GM21737 (cell line): ENCODE data around the gene ZNF764.
A peak's percentile ranks its signal among the peaks of the same experiment; 100 is the strongest.
"Not testable (repeated sequence)": the region's sequence is repeated elsewhere in the genome, so short reads cannot be mapped to it uniquely, and the experiment has no call there.

Experiments
- ATAC-seq: cut with Tn5 transposase; IDR thresholded peaks from one replicate; pipeline ENCODE4 v1.9.1; 2021; ENCODE audit warnings: mild to moderate bottlenecking, moderate library complexity; ENCODE audit not compliant: unreplicated experiment

The ZNF764 gene

DNA sequence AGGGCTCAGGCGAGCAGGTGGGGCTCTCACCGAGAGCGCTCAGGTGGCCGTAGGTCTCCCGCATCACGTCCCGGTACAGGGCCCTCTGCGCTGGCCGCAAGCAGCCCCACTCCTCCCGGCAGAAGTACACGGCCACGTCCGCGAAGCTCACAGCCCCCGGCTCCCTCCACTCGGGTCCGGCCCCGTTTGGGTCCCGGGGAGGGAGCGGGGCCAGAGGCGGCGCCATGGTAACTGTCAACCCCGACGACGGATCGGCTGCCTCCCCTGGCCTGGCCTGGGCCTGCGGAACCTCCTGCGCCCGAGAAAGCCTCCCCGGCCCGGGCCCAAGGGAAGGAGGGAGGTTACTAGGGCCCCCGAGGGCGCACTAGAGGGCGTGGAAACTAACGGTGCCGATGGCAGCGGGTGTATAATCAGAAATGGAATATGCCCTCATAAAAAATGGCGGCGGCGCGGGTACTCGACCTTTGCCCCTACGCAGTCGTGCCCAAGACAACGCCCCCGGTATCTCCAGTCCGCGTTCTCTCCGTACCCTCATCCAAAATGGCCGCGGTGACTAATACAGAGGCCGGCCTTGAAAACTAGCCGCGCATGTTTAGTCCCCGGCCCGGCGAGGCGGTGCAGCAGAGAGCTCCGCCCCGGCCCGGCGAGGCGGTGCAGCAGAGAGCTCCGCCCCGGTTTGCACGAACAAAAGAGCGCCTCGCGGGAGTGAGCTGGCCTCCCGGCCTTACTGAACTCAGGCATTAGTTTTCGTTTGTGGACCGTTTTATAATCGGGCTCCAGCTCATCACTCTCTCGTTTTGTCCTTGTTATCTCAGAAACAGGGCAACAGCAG is at the start of gene ZNF764:
TSS of gene ZNF764 (minus strand) at position 418 of the 832 bp plus-strand sequence. CDS start at position 226, 192 bp downstream.
- peak; percentile 87 for ATAC-seq

DNA sequence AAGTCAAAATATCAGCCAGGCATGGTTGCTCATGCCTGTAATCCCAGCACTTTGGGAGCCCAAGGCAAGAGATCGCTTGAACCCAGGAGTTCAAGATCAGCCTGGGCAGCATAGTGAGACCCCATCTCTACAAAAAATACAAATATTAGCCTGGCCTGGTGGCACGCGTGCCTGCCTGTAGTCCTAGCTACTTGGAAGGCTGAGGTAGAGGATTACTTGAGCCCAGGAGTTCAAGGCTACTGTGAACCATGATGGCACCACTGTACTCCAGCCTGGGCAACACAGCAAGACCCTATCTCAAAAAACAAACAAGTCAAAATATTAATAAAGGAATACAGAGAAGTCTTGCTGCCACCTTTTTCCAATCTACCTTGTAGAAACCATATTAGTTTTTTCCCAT is 47.8 kb upstream of the ZNF764 start:
- no peak for ATAC-seq

DNA sequence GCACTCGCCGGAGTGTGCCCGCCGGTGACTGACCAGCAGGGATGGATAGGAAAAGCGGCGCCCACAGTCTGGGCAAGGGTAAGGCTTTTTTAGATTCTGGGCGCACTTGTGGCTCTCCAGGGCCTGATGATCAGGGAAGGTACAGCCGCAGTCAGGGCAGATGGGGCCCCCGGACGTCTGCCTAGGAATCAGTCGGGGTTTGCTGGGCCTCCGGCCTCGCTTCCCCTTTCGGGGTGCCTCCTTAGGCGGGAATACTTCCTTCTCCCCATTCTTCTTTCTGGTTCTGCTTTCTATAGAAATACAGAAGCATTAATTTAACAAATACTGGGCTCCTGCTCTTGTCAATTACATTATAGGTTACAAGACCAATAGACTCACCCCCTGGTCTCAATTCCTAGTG is 47.0 kb upstream of the ZNF764 start:
- ATAC-seq = no peak

GRCh38 chr16:30604316-30604947 is 46.3 kb upstream of the ZNF764 start:
- ATAC-seq = no peak

DNA sequence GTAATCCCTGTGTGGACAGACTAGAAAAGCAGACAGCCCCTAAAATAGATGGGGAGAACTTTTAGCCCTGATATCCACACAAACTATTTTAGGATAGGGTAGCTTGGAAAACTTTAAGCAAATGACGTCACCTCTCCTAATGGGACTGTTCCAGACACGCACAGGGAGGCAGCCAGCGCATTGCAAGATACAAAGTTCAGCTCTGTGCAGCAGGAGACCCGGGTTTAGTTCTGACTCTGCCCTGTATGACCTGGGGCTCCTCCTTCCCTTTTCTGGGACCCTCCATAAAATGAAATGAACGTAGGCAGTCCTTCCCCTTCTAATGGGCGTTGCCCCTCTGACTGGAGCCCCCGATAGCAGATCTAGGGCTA is 45.8 kb upstream of the ZNF764 start:
- no peak for ATAC-seq

GRCh38 chr16:30602616-30603277 is 44.6 kb upstream of the ZNF764 start:
- ATAC-seq = no peak

GRCh38 chr16:30601966-30602365 is 43.8 kb upstream of the ZNF764 start:
- no peak for ATAC-seq

GRCh38 chr16:30600929-30601328 is 42.8 kb upstream of the ZNF764 start:
- ATAC-seq = no peak

- no peak for ATAC-seq
These were observed 42.0 kb upstream of the ZNF764 start for GRCh38 chr16:30600215-30600614.

GRCh38 chr16:30592871-30593270 is 34.7 kb upstream of the ZNF764 start:
- no peak for ATAC-seq

GRCh38 chr16:30590869-30591268 is 32.7 kb upstream of the ZNF764 start:
- not testable (repeated sequence) for ATAC-seq

- ATAC-seq = not testable (repeated sequence)
These were observed 31.4 kb upstream of the ZNF764 start for GRCh38 chr16:30589582-30589981.

GRCh38 chr16:30588651-30589050 is 30.5 kb upstream of the ZNF764 start:
- no peak for ATAC-seq

GRCh38 chr16:30585400-30586191 is 27.4 kb upstream of the ZNF764 start, which contains the start of gene ZNF785:
Gene ZNF785, minus strand, starts transcription at chr16:30585697. Its CDS starts 86 bp downstream, at chr16:30585611.
- ATAC-seq = peak; percentile 82

- ATAC-seq = peak; percentile 24
These were observed 26.8 kb upstream of the ZNF764 start for GRCh38 chr16:30585022-30585399.

GRCh38 chr16:30582611-30583340 is 24.6 kb upstream of the ZNF764 start:
- no peak for ATAC-seq

- ATAC-seq = no peak
These were observed 23.3 kb upstream of the ZNF764 start for GRCh38 chr16:30581457-30581856.

DNA sequence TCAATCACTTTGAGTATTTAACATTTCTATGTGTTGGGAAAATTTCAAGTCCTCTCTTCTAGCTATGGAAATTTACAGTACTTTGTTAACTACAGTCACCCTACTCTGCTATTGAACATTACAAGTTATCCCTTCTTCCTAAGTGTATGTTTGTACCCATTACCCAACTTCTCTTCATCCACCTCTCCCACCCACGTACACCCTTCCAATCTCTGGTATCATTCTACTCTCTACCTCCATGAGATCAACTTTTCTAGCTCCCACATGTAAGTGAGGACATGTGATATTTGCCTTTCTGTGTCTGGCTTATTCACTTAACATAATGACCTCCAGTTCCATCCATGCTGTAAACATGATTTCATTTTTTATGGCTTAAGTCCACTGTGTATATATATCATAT is 16.5 kb upstream of the ZNF764 start:
- ATAC-seq = no peak

GRCh38 chr16:30571445-30572322 is 13.5 kb upstream of the ZNF764 start, which contains the start of gene ZNF688:
Gene ZNF688, minus strand, starts transcription at chr16:30571714. Its CDS starts 85 bp downstream, at chr16:30571629.
- peak; percentile 68 for ATAC-seq
